Activated CD8-positive, alpha-beta memory T cell treated with anti-CD3 and anti-CD28 coated beads, Interleukin-2, amount 10 ng/mL, durations not matched to agents 7 days and 5 days (primary cell): Measurements from ENCODE around the gene COL17A1. TPM values are rescaled to one million over a fixed set of nuclear protein-coding genes. Genes with fewer than 3 reads are reported as not detected.
A peak's percentile ranks its signal among the peaks of the same experiment; 100 is the strongest.

Source experiments
- ATAC-seq: fragments of 150-1000 bp; cut with Tn5 transposase; one replicate; pipeline ENCODE4 v1.10.0; 2021; ENCODE audit warnings: moderate library complexity
- CTCF ChIA-PET: fragments of 350-600 bp; sonication (Branson Sonifier 250); formaldehyde crosslinking; loops from one replicate; lab custom pipeline; 2021; ENCODE audit warnings: antibody characterized with exemption; lab: Charles Lee
- DNase-seq: peaks from one replicate; pipeline ENCODE4 v3.0.0-alpha.2; 2020
- H3K27ac Mint-ChIP-seq: one replicate; pipeline ENCODE4 v1.8.0; 2021; ENCODE audit warnings: mild to moderate bottlenecking, mixed read lengths
- H3K27me3 Mint-ChIP-seq: one replicate; pipeline ENCODE4 v1.8.0; 2021; ENCODE audit warnings: mixed read lengths
- H3K36me3 Mint-ChIP-seq: one replicate; pipeline ENCODE4 v1.8.0; 2021; ENCODE audit warnings: mild to moderate bottlenecking, mixed read lengths
- H3K4me1 Mint-ChIP-seq: one replicate; pipeline ENCODE4 v1.8.0; 2021; ENCODE audit warnings: mixed read lengths
- H3K4me3 Mint-ChIP-seq: one replicate; pipeline ENCODE4 v1.8.0; 2021; ENCODE audit warnings: mild to moderate bottlenecking, moderate library complexity, mixed read lengths
- H3K9me3 Mint-ChIP-seq: one replicate; pipeline ENCODE4 v1.8.0; 2022; ENCODE audit warnings: low read depth, mixed read lengths
- total RNA-seq, 2 experiments: library from RNA; stranded (reverse); gene quantifications; one replicate each; pipeline ENCODE4 v1.2.3, GENCODE V29; 2021

The COL17A1 gene
- total RNA-seq, 2 experiments from 2014 or later = not detected

DNA sequence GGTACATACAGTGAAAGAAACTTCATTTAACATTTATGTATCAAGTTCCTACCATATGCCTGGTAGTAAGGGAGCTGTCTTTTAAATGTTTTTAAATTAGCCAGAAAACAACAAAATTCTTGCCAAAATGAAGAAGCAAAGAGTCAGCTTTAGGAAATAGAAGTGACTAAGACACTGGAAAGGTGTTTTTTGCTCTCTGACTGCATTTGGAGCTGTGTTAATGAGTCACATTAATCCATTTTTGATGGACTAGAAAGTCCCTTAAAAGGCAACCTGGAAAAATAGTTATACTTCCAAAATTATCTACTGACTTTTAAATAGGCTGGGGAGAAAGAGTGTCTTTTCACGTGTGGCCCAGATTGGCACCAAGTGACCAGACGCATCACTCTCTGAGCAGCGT is 3.9 kb upstream of the COL17A1 start:
- H3K36me3 Mint-ChIP-seq = no peaks in the 10 kb centered on the region
- ATAC-seq = no peak
- H3K9me3 Mint-ChIP-seq = no peaks in the 10 kb centered on the region
- CTCF ChIA-PET = interaction anchor here (0.8 to 1.2 kb wide), 2 partner anchors 12 to 15 kb away, joined by 3 read pairs; no protein-coding TSS in a partner anchor
- DNase-seq = no peak
- no peak overlapping the region for H3K27ac Mint-ChIP-seq
- H3K4me3 Mint-ChIP-seq = no peak overlapping the region
- H3K4me1 Mint-ChIP-seq = no peaks in the 10 kb centered on the region
- no peaks in the 10 kb centered on the region for H3K27me3 Mint-ChIP-seq

DNA sequence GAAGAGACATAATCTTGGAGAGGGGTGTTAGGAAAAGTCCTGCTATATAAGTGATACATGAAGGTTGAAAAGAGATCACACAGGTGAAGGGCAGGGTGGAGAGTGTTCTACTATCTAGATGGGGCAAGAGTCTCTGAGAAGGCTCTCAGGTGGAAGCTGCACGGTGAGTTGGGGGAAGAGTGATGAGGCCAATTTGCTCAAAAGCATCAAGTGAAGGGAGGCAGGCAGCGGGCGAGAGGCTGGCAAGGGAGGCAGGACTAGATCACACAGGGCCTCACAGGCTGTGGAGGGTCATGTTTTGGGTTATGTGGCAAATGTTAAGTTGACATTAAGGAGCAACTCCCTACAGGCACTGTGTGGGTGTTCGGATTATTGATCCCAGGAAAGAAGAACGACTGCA is 2.6 kb upstream of the COL17A1 start:
- Mint-ChIP-seq H3K27ac (no peak overlapping the region), H3K36me3 (no peaks in the 10 kb centered on the region), H3K9me3 (no peaks in the 10 kb centered on the region), H3K4me3 (no peak overlapping the region), H3K4me1 (no peaks in the 10 kb centered on the region), H3K27me3 (no peaks in the 10 kb centered on the region)
- no peak for ATAC-seq
- CTCF ChIA-PET = no interaction called here
- DNase-seq = no peak

DNA sequence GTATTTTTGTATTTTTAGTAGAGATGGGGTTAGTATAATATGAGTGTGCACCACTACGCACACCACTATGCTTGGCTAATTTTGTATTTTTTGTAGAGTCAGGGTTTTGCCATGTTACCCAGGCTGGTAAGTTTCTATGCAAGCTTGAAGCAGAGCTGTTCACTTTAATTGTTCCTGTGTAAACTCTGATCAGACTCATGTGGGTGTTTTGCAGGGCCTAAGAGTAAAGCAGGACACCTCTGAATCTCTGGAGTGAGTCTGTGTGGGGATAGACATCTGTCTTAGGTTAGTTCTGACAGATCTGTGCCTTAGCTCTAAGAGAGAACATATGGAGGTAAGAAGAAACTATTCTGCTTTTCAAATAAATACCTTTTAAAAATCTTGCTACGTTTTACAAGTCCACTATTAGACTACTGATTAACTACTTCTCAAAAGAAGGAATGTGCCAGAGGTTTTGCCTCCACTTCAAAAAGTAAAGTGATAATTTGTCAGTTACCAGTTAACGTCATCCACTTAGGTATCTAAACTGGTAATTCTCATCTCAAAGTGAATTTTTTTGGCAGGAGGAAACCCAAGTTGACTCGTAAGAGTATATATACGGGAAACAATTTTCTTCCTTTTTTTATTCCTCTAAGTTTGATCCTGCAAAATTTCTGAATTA is 1.1 kb downstream of the COL17A1 start:
- Mint-ChIP-seq H3K36me3 (no peaks in the 10 kb centered on the region), H3K9me3 (no peaks in the 10 kb centered on the region), H3K4me3 (no peak overlapping the region), H3K27me3 (no peaks in the 10 kb centered on the region), H3K4me1 (no peaks in the 10 kb centered on the region), H3K27ac (no peak overlapping the region)
- CTCF ChIA-PET = interaction anchor here (1.1 to 2.9 kb wide), 3 partner anchors 12 to 199 kb away, joined by 3 to 15 read pairs (median 3); no protein-coding TSS in a partner anchor
- ATAC-seq (no peak), DNase-seq (no peak)

DNA sequence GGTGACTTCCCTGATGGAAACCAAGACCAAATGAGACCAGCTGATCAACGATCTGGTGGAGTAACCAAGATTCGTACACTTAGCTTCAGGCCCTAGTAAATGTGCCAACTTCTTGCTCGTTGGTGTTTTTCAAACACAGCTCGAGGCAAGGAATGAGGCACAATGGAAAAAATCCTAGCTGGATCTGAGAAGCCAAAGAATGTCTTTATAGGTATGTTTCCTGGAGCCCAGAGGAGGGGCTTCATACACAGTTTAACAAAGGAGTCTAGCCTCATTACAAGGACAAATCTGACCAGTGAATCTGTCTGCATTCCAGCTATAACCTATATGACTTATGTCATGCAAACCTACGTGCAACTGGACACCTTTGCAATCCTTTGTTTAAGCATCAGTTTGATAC is 3.7 kb downstream of the COL17A1 start:
- H3K27me3 Mint-ChIP-seq = no peaks in the 10 kb centered on the region
- H3K4me1 Mint-ChIP-seq = no peaks in the 10 kb centered on the region
- no peak overlapping the region for H3K27ac Mint-ChIP-seq
- CTCF ChIA-PET = interaction anchor here (1.1 to 5.2 kb wide), 4 partner anchors 19 to 197 kb away, joined by 3 to 28 read pairs (median 10); no protein-coding TSS in a partner anchor
- H3K9me3 Mint-ChIP-seq = no peaks in the 10 kb centered on the region
- H3K4me3 Mint-ChIP-seq = no peak overlapping the region
- ATAC-seq (no peak), DNase-seq (no peak)
- H3K36me3 Mint-ChIP-seq = no peaks in the 10 kb centered on the region

DNA sequence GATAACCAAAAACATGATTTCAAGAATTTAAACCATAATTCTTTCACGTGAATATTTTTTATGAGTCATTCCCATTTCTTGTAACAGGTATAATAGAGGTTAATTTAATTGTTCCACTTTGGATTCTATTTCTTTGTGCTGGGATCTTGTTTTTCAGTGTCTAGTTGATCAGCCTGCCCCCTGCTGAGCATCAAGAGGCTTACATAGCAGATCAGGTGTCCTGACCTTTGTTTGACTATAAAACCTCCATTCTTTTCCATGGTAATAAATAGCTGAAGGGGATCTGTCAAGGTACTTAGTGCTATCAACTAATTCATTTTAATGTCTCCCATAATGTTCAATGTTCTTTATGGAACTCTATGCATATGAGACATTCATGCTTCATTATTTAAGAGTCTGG is 4.9 kb downstream of the COL17A1 start:
- Mint-ChIP-seq H3K27me3 (no peaks in the 10 kb centered on the region), H3K36me3 (no peaks in the 10 kb centered on the region), H3K27ac (no peak overlapping the region), H3K9me3 (no peaks in the 10 kb centered on the region), H3K4me3 (no peak overlapping the region), H3K4me1 (no peaks in the 10 kb centered on the region)
- ATAC-seq (peak; percentile 49), DNase-seq (no peak)
- CTCF ChIA-PET = interaction anchor here (0.6 to 5.2 kb wide), 9 partner anchors 9 to 368 kb away, joined by 3 to 28 read pairs (median 3); no protein-coding TSS in a partner anchor

DNA sequence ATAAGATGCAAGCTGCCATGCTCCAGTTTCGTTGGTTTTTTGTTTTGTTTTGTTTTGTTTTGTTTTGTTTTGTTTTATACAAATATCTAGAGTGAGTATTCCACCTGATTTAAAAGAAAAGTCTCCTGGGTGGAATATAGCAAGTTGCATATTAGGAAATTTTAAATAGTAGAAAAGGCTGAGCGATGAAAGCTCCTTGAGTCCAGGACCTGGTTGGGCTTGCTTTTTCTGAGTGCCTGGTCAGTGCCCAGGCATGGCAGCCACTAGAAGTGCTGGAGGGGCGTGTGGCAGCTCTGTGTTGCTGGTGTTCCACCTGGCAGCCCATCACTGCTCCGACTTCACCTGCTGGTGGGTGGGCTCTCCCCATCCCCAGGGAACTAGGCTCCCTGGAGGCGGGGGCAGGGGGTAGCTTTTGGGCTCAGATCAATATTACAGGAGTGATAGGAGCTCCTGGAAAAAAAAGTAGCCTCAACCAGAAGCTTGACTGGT is 8.0 kb downstream of the COL17A1 start:
- CTCF ChIA-PET = interaction anchor here (1.4 to 5.2 kb wide), 4 partner anchors 12 to 192 kb away, joined by 3 to 28 read pairs (median 6); no protein-coding TSS in a partner anchor
- Mint-ChIP-seq H3K27ac (no peak overlapping the region), H3K9me3 (no peaks in the 10 kb centered on the region), H3K4me3 (no peak overlapping the region), H3K4me1 (peaks cover 3% of the 10 kb centered on the region), H3K36me3 (no peaks in the 10 kb centered on the region), H3K27me3 (no peaks in the 10 kb centered on the region)
- DNase-seq (no peak), ATAC-seq (no peak)

DNA sequence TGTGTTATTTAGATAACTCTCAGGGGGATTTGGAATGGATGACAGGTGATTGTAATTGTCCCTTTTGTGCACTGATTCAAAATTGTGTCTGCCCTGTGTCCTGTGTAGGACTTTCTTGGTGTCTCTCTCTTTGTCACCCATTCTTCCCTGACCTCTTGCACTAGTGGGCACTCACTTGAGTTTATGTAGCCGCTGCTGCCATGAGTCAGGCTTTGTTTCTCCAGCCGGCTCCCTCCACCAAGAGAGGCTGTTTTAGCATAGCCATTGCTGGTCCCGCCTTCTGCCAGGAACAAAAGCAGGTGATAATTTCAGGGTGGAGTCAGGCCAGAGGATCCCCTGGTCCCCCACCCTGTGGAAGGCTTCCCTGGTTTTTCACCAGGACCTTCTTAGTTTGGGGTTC is 8.4 kb downstream of the COL17A1 start:
- peaks cover 3% of the 10 kb centered on the region for H3K4me1 Mint-ChIP-seq
- DNase-seq (no peak), ATAC-seq (no peak)
- H3K9me3 Mint-ChIP-seq = no peaks in the 10 kb centered on the region
- H3K27ac Mint-ChIP-seq = no peak overlapping the region
- CTCF ChIA-PET = interaction anchor here (1.4 to 5.2 kb wide), 4 partner anchors 12 to 192 kb away, joined by 3 to 28 read pairs (median 6); no protein-coding TSS in a partner anchor
- H3K4me3 Mint-ChIP-seq = no peak overlapping the region
- no peaks in the 10 kb centered on the region for H3K27me3 Mint-ChIP-seq
- no peaks in the 10 kb centered on the region for H3K36me3 Mint-ChIP-seq

DNA sequence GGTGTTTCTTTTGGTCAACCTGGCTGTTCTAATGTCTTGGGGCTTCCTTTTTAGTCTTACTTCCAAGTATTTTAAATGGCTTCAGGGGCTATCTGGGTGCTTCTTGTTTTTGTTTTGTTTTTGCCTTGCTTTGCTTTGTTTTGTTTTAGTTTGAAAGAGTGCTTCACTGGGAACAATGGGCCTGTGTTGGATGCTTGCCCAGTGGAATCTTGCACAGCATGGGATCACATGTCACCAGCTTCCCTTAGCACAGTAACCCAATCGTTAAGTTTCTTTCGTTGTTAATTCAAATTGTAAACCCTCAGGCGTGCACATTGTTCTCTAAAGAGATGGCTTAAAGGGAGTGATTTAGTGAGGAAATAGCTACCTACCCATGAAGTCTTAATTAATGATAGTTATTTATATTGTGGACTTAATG is 8.9 kb downstream of the COL17A1 start:
- no peaks in the 10 kb centered on the region for H3K9me3 Mint-ChIP-seq
- no peak overlapping the region for H3K27ac Mint-ChIP-seq
- H3K4me1 Mint-ChIP-seq = peaks cover 3% of the 10 kb centered on the region
- ATAC-seq = no peak
- DNase-seq = no peak
- CTCF ChIA-PET = interaction anchor here (1.5 kb wide), 1 partner anchor 44 kb away, joined by 4 read pairs; no protein-coding TSS in a partner anchor
- no peaks in the 10 kb centered on the region for H3K27me3 Mint-ChIP-seq
- H3K36me3 Mint-ChIP-seq = no peaks in the 10 kb centered on the region
- H3K4me3 Mint-ChIP-seq = no peak overlapping the region

DNA sequence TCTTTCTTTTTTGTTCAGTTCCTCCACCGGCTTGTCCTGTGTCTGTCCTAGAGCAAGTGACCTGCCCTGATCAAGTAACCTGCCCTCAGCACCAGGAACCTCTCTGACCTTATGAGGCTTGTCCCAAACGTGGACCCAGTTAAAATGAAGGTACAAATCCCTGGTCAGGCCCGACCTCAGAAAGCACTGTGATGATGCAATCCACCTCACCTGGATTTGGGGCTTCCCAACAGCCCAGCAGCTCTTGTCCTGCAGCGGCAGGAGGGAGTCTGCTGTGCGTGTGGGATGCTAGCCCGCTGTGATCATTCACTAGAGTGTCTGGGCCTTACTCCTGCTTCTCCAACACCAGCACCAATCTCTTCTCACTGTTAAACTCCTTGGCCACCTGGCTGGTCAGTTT is 11.2 kb downstream of the COL17A1 start:
- no peaks in the 10 kb centered on the region for H3K36me3 Mint-ChIP-seq
- DNase-seq = no peak
- no peak overlapping the region for H3K4me3 Mint-ChIP-seq
- H3K9me3 Mint-ChIP-seq = no peaks in the 10 kb centered on the region
- peaks cover 3% of the 10 kb centered on the region for H3K4me1 Mint-ChIP-seq
- H3K27me3 Mint-ChIP-seq = no peaks in the 10 kb centered on the region
- H3K27ac Mint-ChIP-seq = no peak overlapping the region
- CTCF ChIA-PET = no interaction called here
- ATAC-seq = no peak

DNA sequence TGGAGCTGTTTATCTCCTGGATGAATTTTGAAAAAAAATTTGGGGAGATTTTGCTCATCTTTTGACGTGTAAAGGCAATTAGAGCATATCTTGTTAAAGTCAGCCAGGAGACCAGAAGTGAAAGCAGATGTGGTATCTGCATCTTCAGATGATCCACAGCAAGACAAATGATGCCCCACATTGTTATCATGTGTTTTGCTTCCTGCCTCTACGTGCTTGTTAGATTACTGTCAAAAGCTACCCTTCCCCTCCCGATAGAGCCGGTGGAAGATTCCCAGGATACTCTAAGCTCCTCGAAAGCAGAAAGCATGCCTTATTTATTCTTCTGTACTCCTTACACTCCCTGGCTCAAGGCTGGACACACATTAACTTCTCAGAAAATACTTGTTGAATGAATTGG is 12.9 kb downstream of the COL17A1 start:
- CTCF ChIA-PET = interaction anchor here (0.6 to 1.5 kb wide), 4 partner anchors 11 to 199 kb away, joined by 3 read pairs; no protein-coding TSS in a partner anchor
- DNase-seq (no peak), ATAC-seq (no peak)
- Mint-ChIP-seq H3K4me3 (no peak overlapping the region), H3K36me3 (no peaks in the 10 kb centered on the region), H3K27ac (no peak overlapping the region), H3K4me1 (peaks cover 3% of the 10 kb centered on the region), H3K9me3 (no peaks in the 10 kb centered on the region), H3K27me3 (no peaks in the 10 kb centered on the region)

DNA sequence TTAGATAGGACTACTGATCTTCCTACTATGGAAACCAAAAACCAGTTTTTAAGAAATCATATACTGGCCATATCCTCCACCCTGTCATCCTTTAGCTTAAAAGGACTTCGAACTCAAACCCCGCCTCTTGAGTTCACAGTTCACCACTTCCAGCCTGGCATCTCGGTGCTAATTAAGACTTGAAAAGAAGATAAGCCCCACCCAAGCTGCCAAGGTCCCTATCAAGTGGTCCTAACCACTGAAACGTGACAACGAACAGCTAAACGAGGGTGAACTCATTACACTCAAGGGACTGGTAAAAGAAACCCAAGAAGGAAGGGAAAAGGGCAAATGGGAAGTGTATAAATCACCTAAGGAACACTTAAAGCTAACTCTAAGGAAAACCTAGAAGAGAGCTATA is 16.1 kb downstream of the COL17A1 start:
- H3K9me3 Mint-ChIP-seq = no peaks in the 10 kb centered on the region
- CTCF ChIA-PET = interaction anchor here (2.2 kb wide), 1 partner anchor 11 kb away, joined by 5 read pairs; no protein-coding TSS in a partner anchor
- DNase-seq = no peak
- no peak for ATAC-seq
- no peak overlapping the region for H3K4me3 Mint-ChIP-seq
- no peaks in the 10 kb centered on the region for H3K36me3 Mint-ChIP-seq
- peaks cover 3% of the 10 kb centered on the region for H3K4me1 Mint-ChIP-seq
- peaks cover 7% of the 10 kb centered on the region for H3K27me3 Mint-ChIP-seq
- no peak overlapping the region for H3K27ac Mint-ChIP-seq

DNA sequence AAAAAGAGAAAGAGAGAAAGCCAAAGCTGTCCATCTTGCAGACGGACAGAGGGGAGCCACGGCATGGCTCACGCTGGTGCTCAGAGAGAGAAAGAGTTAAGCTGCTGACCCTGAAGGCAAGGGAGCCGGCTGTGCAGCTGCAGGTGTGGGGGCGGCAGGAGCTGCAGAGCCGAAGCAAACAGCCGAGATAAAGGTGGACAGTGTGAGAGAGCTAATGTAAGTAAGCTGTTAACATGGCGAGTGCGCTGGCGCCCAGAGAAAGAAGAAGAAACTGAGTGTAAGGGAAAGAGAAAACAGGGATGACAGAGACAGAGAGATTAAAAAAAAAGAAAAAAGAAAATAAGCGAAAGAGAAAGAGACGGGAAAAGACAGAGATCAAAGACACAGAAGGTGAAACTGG is 18.2 kb downstream of the COL17A1 start:
- CTCF ChIA-PET = no interaction called here
- ATAC-seq (no peak), DNase-seq (no peak)
- Mint-ChIP-seq H3K4me1 (no peaks in the 10 kb centered on the region), H3K4me3 (no peak overlapping the region), H3K36me3 (no peaks in the 10 kb centered on the region), H3K27me3 (peaks cover 7% of the 10 kb centered on the region), H3K9me3 (no peaks in the 10 kb centered on the region), H3K27ac (no peak overlapping the region)

DNA sequence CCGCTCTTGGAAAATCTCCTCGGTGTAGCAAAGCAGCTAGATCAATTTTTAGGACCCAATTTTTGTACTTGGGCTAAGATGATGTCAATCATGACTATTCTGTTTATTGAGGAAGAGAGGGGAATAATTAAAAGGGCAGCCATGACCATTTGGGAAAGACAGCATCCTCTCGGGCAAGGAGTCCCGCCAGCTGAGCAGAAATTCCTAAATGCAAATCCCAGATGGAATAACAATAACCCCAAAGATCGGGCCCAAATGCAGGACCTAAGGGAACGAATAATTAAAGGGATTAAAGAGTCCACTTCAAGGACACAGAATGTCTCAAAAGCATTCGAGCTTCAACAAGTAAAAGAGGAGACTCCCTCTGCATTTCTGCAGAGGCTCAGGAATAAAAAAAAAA is 18.7 kb downstream of the COL17A1 start:
- DNase-seq = no peak
- no peaks in the 10 kb centered on the region for H3K4me1 Mint-ChIP-seq
- H3K4me3 Mint-ChIP-seq = no peak overlapping the region
- no peak overlapping the region for H3K27ac Mint-ChIP-seq
- no peak for ATAC-seq
- no peaks in the 10 kb centered on the region for H3K36me3 Mint-ChIP-seq
- H3K27me3 Mint-ChIP-seq = peaks cover 7% of the 10 kb centered on the region
- no peaks in the 10 kb centered on the region for H3K9me3 Mint-ChIP-seq
- CTCF ChIA-PET = interaction anchor here (0.6 kb wide), 1 partner anchor 12 kb away, joined by 3 read pairs; no protein-coding TSS in a partner anchor

DNA sequence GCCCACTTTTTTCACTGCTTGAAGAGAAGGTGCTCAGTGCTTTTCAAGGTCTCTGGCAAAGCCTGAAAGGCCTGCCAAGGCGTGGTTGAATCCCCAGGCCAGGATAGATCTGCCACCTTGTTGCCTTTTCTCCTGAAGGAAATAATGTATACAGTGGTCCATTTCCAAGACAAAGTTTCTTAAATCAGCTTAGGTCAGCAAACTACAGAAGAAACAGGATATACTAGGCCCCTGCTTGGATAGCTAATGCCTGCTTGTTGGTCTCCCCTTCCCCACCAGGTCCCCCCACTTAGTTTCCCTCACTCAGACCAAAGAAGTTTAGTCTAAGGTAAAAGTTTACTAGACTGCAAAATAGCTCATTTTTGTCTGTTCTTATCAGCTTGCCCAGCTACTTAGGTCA is 19.9 kb downstream of the COL17A1 start:
- no peaks in the 10 kb centered on the region for H3K36me3 Mint-ChIP-seq
- CTCF ChIA-PET = no interaction called here
- no peak overlapping the region for H3K27ac Mint-ChIP-seq

More for the DNA sequence above, 19.9 kb downstream of the COL17A1 start:
- Mint-ChIP-seq H3K27me3 (peaks cover 7% of the 10 kb centered on the region), H3K4me1 (no peaks in the 10 kb centered on the region), H3K9me3 (no peaks in the 10 kb centered on the region), H3K4me3 (no peak overlapping the region)
- DNase-seq (no peak), ATAC-seq (no peak)
